H1 (cell line): ENCODE results near the gene FRRS1. TPM values are rescaled to one million over a fixed set of nuclear protein-coding genes. Genes with fewer than 3 reads are reported as not detected.

ENCODE experiments used
- CTCF ChIA-PET: fragments of 300-600 bp; sonication (Branson Sonifier 250); formaldehyde crosslinking; loops from one replicate; lab custom pipeline; 2021; ENCODE audit not compliant: partially characterized antibody; lab: Charles Lee
- POLR2A ChIA-PET: fragments of 300-600 bp; sonication (Branson Sonifier 250); formaldehyde crosslinking; loops from one replicate; lab custom pipeline; 2021; ENCODE audit warnings: inconsistent platforms; ENCODE audit not compliant: partially characterized antibody; lab: Charles Lee
- DNase-seq, 2 experiments: peaks; one replicate each; pipeline versions ENCODE4 v3.0.0 to v3.0.0-alpha.2; 2010 to 2022; ENCODE audit warnings: low spot score in 2 of 2, low read depth in 1 of 2, mixed read lengths in 1 of 2
- FAIRE-seq: peaks from 2 replicates; lab custom pipeline; 2011; peaks lifted over from hg19 to GRCh38; lab: Jason Lieb, UNC
- H2AFZ ChIP-seq: 2 replicates; pipeline ENCODE4 v1.8.1; 2012; ENCODE audit warnings: low read length, inconsistent platforms
- H2AK5ac ChIP-seq: 2 replicates; pipeline ENCODE4 v1.6.1; 2013; ENCODE audit warnings: low read depth, low read length
- H2BK120ac ChIP-seq: replicated peaks from 2 replicates; pipeline ENCODE3; 2013; ENCODE audit warnings: low read depth, low read length, inconsistent platforms
- H2BK12ac ChIP-seq: 2 replicates; pipeline ENCODE4 v1.6.1; 2013; ENCODE audit warnings: low read depth, low read length
- H2BK15ac ChIP-seq: 2 replicates; pipeline ENCODE4 v1.6.1; 2013; ENCODE audit warnings: low read length
- H2BK20ac ChIP-seq: 2 replicates; pipeline ENCODE4 v1.6.1; 2013; ENCODE audit warnings: low read length
- H2BK5ac ChIP-seq: 2 replicates; pipeline ENCODE4 v1.6.1; 2013; ENCODE audit warnings: low read depth, low read length
- H3K14ac ChIP-seq: 2 replicates; pipeline ENCODE4 v1.6.1; 2013; ENCODE audit warnings: inconsistent platforms; ENCODE audit not compliant: insufficient read length
- H3K18ac ChIP-seq: 2 replicates; pipeline ENCODE4 v1.6.1; 2013; ENCODE audit warnings: low read length; ENCODE audit errors: extremely low read depth
- H3K23ac ChIP-seq: 2 replicates; pipeline ENCODE4 v1.6.1; 2013; ENCODE audit warnings: inconsistent platforms; ENCODE audit not compliant: insufficient read length
- H3K23me2 ChIP-seq: 2 replicates; pipeline ENCODE4 v1.6.1; 2013; ENCODE audit warnings: low read depth, low read length
- H3K27ac ChIP-seq: 2 replicates; pipeline ENCODE4 v1.6.1; 2011; ENCODE audit warnings: low read depth, low read length, inconsistent platforms
- H3K27me3 ChIP-seq, 4 experiments: replicated peaks in 1 of 4; 1 replicate in 1 of 4; 2 replicates in 3 of 4; pipeline versions ENCODE4 v1.6.1 to v1.8.1; 2011 to 2013; ENCODE audit warnings: low read length in 3 of 4, mild to moderate bottlenecking in 3 of 4, inconsistent platforms in 2 of 4, mixed read lengths in 2 of 4, moderate library complexity in 1 of 4; ENCODE audit not compliant: control insufficient read depth in 3 of 4, insufficient read depth in 3 of 4; ENCODE audit errors: extremely low read depth in 1 of 4
- H3K36me3 ChIP-seq, 4 experiments: 2 replicates each; pipeline versions ENCODE4 v1.6.1 to v1.8.1; 2011 to 2013; ENCODE audit warnings: mild to moderate bottlenecking in 4 of 4, low read length in 3 of 4, moderate library complexity in 2 of 4, control low read depth in 1 of 4, inconsistent platforms in 1 of 4; ENCODE audit not compliant: insufficient read depth in 4 of 4, control insufficient read depth in 2 of 4
- H3K4ac ChIP-seq: replicated peaks from 2 replicates; pipeline ENCODE3; 2013; ENCODE audit warnings: low read length, low read depth, mixed read lengths, inconsistent platforms; ENCODE audit not compliant: insufficient read length
- H3K4me1 ChIP-seq, 4 experiments: replicated peaks in 1 of 4; 1 replicate in 1 of 4; 2 replicates in 3 of 4; pipeline versions ENCODE4 v1.6.1 to v1.8.1; 2011 to 2013; ENCODE audit warnings: low read length in 3 of 4, inconsistent platforms in 2 of 4, mixed read lengths in 1 of 4; ENCODE audit not compliant: insufficient read depth in 4 of 4, control insufficient read depth in 3 of 4
- H3K4me2 ChIP-seq, 2 experiments: 2 replicates each; pipeline versions ENCODE4 v1.6.1 to v1.8.1; 2011 to 2013; ENCODE audit warnings: low read depth in 2 of 2, low read length in 2 of 2, control low read depth in 1 of 2, inconsistent platforms in 1 of 2, mild to moderate bottlenecking in 1 of 2; ENCODE audit not compliant: insufficient read depth in 1 of 2
- H3K4me3 ChIP-seq, 4 experiments: fragments of 200-600, 300-600 bp in 1 of 4; sonication (generic), shearing (Covaris generic), sonication (Bioruptor Twin) in 1 of 4; 2 replicates each; pipeline versions ENCODE4 v1.5.1 to v1.8.1; 2011 to 2016; ENCODE audit warnings: low read length in 4 of 4, low read depth in 3 of 4, control low read depth in 2 of 4, inconsistent platforms in 2 of 4, mild to moderate bottlenecking in 2 of 4, mixed read lengths in 1 of 4, moderate library complexity in 1 of 4; ENCODE audit not compliant: insufficient read depth in 2 of 4; ENCODE audit errors: extremely low read depth in 1 of 4
- H3K56ac ChIP-seq: replicated peaks from 2 replicates; pipeline ENCODE3; 2013; ENCODE audit warnings: low read depth, mild to moderate bottlenecking, mixed read lengths, low read length, inconsistent platforms; ENCODE audit not compliant: insufficient read length
- H3K79me1 ChIP-seq: 2 replicates; pipeline ENCODE4 v1.6.1; 2013; ENCODE audit warnings: low read depth, low read length, control low read depth
- H3K79me2 ChIP-seq, 2 experiments: 2 replicates each; pipeline versions ENCODE4 v1.6.1 to v1.8.1; 2012 to 2013; ENCODE audit warnings: low read length in 2 of 2, mild to moderate bottlenecking in 2 of 2, inconsistent platforms in 1 of 2; ENCODE audit not compliant: insufficient read depth in 2 of 2, control insufficient read depth in 1 of 2
- H3K9ac ChIP-seq, 4 experiments: replicated peaks in 1 of 4; 1 replicate in 1 of 4; 2 replicates in 3 of 4; pipeline versions ENCODE4 v1.6.1 to v1.8.1; 2011 to 2013; ENCODE audit warnings: low read depth in 3 of 4, low read length in 3 of 4, control low read depth in 2 of 4, mild to moderate bottlenecking in 2 of 4, moderate library complexity in 2 of 4, inconsistent platforms in 1 of 4; ENCODE audit errors: extremely low read depth in 1 of 4
- H3K9me3 ChIP-seq, 2 experiments: 2 replicates each; pipeline versions ENCODE4 v1.6.1 to v1.8.1; 2012 to 2013; ENCODE audit warnings: mild to moderate bottlenecking in 2 of 2, moderate library complexity in 2 of 2, control low read depth in 1 of 2, inconsistent platforms in 1 of 2, low read depth in 1 of 2, low read length in 1 of 2, mixed read lengths in 1 of 2; ENCODE audit not compliant: insufficient read depth in 2 of 2
- H4K20me1 ChIP-seq, 2 experiments: replicated peaks in 1 of 2; 2 replicates each; pipeline versions ENCODE3 to v1.8.1; 2011 to 2013; ENCODE audit warnings: inconsistent platforms in 2 of 2, low read length in 2 of 2, mild to moderate bottlenecking in 1 of 2; ENCODE audit not compliant: insufficient read depth in 2 of 2, control insufficient read depth in 1 of 2
- H4K5ac ChIP-seq: 2 replicates; pipeline ENCODE4 v1.6.1; 2013; ENCODE audit warnings: low read length, low read depth, mixed read lengths, inconsistent platforms; ENCODE audit not compliant: insufficient read length
- H4K8ac ChIP-seq: 2 replicates; pipeline ENCODE4 v1.8.0; 2013; ENCODE audit warnings: mild to moderate bottlenecking, moderate library complexity, low read length, inconsistent platforms; ENCODE audit not compliant: insufficient read depth; ENCODE audit errors: extremely low read depth
- H4K91ac ChIP-seq: replicated peaks from 2 replicates; pipeline ENCODE3; 2013; ENCODE audit warnings: low read length, mixed read lengths, inconsistent platforms; ENCODE audit not compliant: insufficient read length
- POU5F1 ChIP-seq: IDR thresholded peaks from 2 replicates; pipeline ENCODE4 v1.6.1; 2011; ENCODE audit warnings: low read depth, mild to moderate bottlenecking, low read length, moderate library complexity
- WGBS, 2 experiments: shearing (Covaris generic) in 1 of 2; methylation state at CpG; one replicate each; pipeline versions ENCODE4 v1.1.6 to v1.1.7; 2013 to 2015; ENCODE audit warnings: low lambda C conversion rate in 2 of 2, mixed read lengths in 2 of 2, inconsistent platforms in 1 of 2, low coverage in 1 of 2, missing lambda C conversion rate in 1 of 2; ENCODE audit not compliant: insufficient replicate concordance in 2 of 2, insufficient coverage in 1 of 2, insufficient read length in 1 of 2; ENCODE audit errors: extremely low coverage in 1 of 2, missing lambda C conversion rate in 1 of 2; 5-methylcytosine and 5-hydroxymethylcytosine counted together
- polyA plus RNA-seq, 7 experiments: library from polyadenylated mRNA; depleted of rRNA in 3 of 7; stranded (reverse) in 5 of 7; unstranded in 2 of 7; fragments of >200 nt in 5 of 7; fragments of 200-250 nt in 2 of 7; gene quantifications; 1 replicate in 5 of 7; 2 replicates in 1 of 7; 4 replicates in 1 of 7; pipeline versions ENCODE4 v1.2.1 to v1.2.3, GENCODE V29; 2011 to 2013; ENCODE audit warnings: missing spikeins in 2 of 7, mixed read lengths in 2 of 7
- total RNA-seq: library from RNA; stranded (reverse); fragmentation: NEBNext Ultra II Directional; extraction: Animal tissue kit (Norgen Biotek cat#: 25700); gene quantifications from 2 replicates; pipeline ENCODE4 v1.2.1, GENCODE V29; 2021

FRRS1 gene
- total and polyA plus RNA-seq, 2 of the 8 experiments (the other 6 are each of a cell fraction or from before 2014, with no cell fraction given), result 3.5 to 6.5 TPM

DNA sequence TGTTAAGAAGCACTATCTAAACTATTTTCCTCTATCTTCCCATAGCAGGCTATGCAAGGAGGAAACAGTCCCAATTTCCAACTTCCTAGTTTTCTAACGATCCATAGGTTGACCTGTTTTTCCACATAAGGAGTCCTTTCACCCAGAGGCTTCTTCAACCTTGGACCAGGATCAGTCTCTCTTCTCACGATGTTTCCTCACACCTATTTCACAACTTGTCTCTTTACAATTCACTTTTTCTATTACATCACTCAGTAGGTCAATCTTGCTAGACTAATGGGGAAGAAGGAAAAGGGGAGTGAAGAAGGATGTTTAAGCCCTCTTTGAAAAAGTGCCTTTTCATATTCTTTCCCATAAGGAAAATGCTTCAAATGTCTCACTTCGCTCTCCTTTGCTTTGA, 104.7 kb downstream of the FRRS1 start:
- Histone ChIP-seq H2AFZ (no peak overlapping the region), H3K4ac (no peak overlapping the region), H3K23ac (no peak overlapping the region), H3K4me3 (no peak overlapping the region), H2BK5ac (no peak overlapping the region), H3K14ac (no peak overlapping the region), H3K79me1 (no peaks in the 10 kb centered on the region), H2BK120ac (no peak overlapping the region), H2BK12ac (no peak overlapping the region), H3K27me3 (no peaks in the 10 kb centered on the region), H3K23me2 (no peaks in the 10 kb centered on the region), H2BK20ac (no peak overlapping the region), H3K9me3 (no peaks in the 10 kb centered on the region), H3K27ac (no peak overlapping the region), H2BK15ac (no peak overlapping the region), H3K9ac (no peak overlapping the region), H3K36me3 (no peaks in the 10 kb centered on the region), H4K5ac (no peak overlapping the region), H3K79me2 (no peaks in the 10 kb centered on the region), H2AK5ac (no peak overlapping the region), H3K18ac (no peak overlapping the region), H3K56ac (no peak overlapping the region), H4K91ac (no peak overlapping the region), H4K20me1 (no peaks in the 10 kb centered on the region), H3K4me2 (no peak overlapping the region), H4K8ac (no peak overlapping the region), H3K4me1 (no peaks in the 10 kb centered on the region)
- DNase-seq (no peak), FAIRE-seq (no peak)
- no peak for TF ChIP-seq POU5F1
- WGBS, 2 experiments, result 84% methylated on average over 3 of the region's 3 CpGs; no CpG with 5 or more reads in 1 of the 2 experiments
- POLR2A ChIA-PET, result no interaction called here
- CTCF ChIA-PET, result no interaction called here
